K562 (cell line): Measurements from ENCODE around the gene KIFC3. TPM values are rescaled to one million over a fixed set of nuclear protein-coding genes. Genes with fewer than 3 reads are reported as not detected.

Experiments used
- ATAC-seq: fragments of 200-7000 bp; cut with Tn5 transposase; 3 replicates; pipeline ENCODE4 v1.9.1; 2020; ENCODE audit warnings: moderate library complexity
- BruUV-seq: library from RNA; stranded (reverse); fragments of 400-500 nt; replicated peaks from 2 replicates; lab custom pipeline; 2021; lab: Mats Ljungman, UMichigan
- CTCF ChIA-PET: fragments of 300-600 bp; formaldehyde crosslinking; extraction: SDS; loops from one replicate; lab custom pipeline; 2021; ENCODE audit warnings: low intra/inter-chr PET ratio; lab: Yijun Ruan, JAX
- POLR2A ChIA-PET: fragments of 300-600, 350-650 bp; sonication (Branson Sonifier 250); formaldehyde crosslinking; extraction: SDS; loops from one replicate; lab custom pipeline; 2021; ENCODE audit warnings: antibody characterized with exemption, inconsistent platforms; lab: Yijun Ruan, JAX
- DNase-seq, 4 experiments: peaks; one replicate each; pipeline versions ENCODE4 v3.0.0 to v3.0.0-alpha.2; 2011 to 2018; ENCODE audit warnings: low spot score in 3 of 4, mixed read lengths in 3 of 4; ENCODE audit errors: extremely low read depth in 1 of 4
- FAIRE-seq: peaks from 2 replicates; lab custom pipeline; 2011; peaks lifted over from hg19 to GRCh38; lab: Jason Lieb, UNC
- H2AFZ ChIP-seq: 2 replicates; pipeline ENCODE4 v1.6.0; 2011; ENCODE audit warnings: low read depth, low read length, control low read depth, inconsistent platforms
- H3K27ac ChIP-seq: fragments of 200-600 bp; 3 replicates; pipeline ENCODE4 v1.8.0; 2011; ENCODE audit warnings: low read depth, mild to moderate bottlenecking, control low read depth, inconsistent platforms, low read length, moderate library complexity, mixed read lengths; ENCODE audit errors: extremely low read depth
- H3K27me3 ChIP-seq, 2 experiments: fragments of 300-600 bp in 1 of 2; 2 replicates in 1 of 2; 3 replicates in 1 of 2; pipeline versions ENCODE4 v1.6.0 to v1.8.0; 2011; ENCODE audit warnings: inconsistent platforms in 2 of 2, low read length in 2 of 2, mild to moderate bottlenecking in 1 of 2, mixed read lengths in 1 of 2, moderate library complexity in 1 of 2; ENCODE audit not compliant: control insufficient read depth in 2 of 2, insufficient read depth in 2 of 2
- H3K36me3 ChIP-seq: fragments of 300-600 bp; 3 replicates; pipeline ENCODE4 v1.8.0; 2011; ENCODE audit warnings: mild to moderate bottlenecking, low read length, inconsistent platforms; ENCODE audit not compliant: control insufficient read depth, insufficient read depth
- H3K4me1 ChIP-seq, 2 experiments: fragments of 200-600 bp in 1 of 2; replicated peaks in 1 of 2; 2 replicates in 1 of 2; 3 replicates in 1 of 2; pipeline versions ENCODE4 v1.5.1 to v1.8.0; 2011; ENCODE audit warnings: inconsistent platforms in 2 of 2, low read length in 2 of 2, mild to moderate bottlenecking in 1 of 2, mixed read lengths in 1 of 2, moderate library complexity in 1 of 2; ENCODE audit not compliant: control insufficient read depth in 2 of 2, insufficient read depth in 2 of 2
- H3K4me2 ChIP-seq: 2 replicates; pipeline ENCODE4 v1.6.1; 2011; ENCODE audit warnings: low read length, control low read depth, inconsistent platforms, mixed read lengths; ENCODE audit not compliant: insufficient read depth
- H3K4me3 ChIP-seq: fragments of 200-600 bp; sonication (generic), shearing (Covaris generic); 2 replicates; pipeline ENCODE4 v1.5.1; 2016; ENCODE audit warnings: control low read depth, inconsistent platforms
- H3K79me2 ChIP-seq: fragments of 200-600 bp; 3 replicates; pipeline ENCODE4 v1.8.0; 2011; ENCODE audit warnings: low read length, inconsistent platforms; ENCODE audit not compliant: control insufficient read depth, insufficient read depth
- H3K9ac ChIP-seq, 2 experiments: 2 replicates each; pipeline versions ENCODE4 v1.6.0 to v1.6.1; 2011; ENCODE audit warnings: low read depth in 2 of 2, low read length in 2 of 2, control low read depth in 1 of 2, inconsistent platforms in 1 of 2, mild to moderate bottlenecking in 1 of 2, mixed read lengths in 1 of 2; ENCODE audit not compliant: insufficient read depth in 1 of 2
- H3K9me1 ChIP-seq: one replicate; pipeline ENCODE4 v1.6.0; 2011; ENCODE audit warnings: inconsistent platforms, mild to moderate bottlenecking, low read length, moderate library complexity; ENCODE audit not compliant: control insufficient read depth, insufficient read depth
- H3K9me3 ChIP-seq: replicated peaks from 2 replicates; pipeline ENCODE4 v1.5.1; 2011; ENCODE audit warnings: low read depth, low read length, inconsistent platforms; ENCODE audit not compliant: control insufficient read depth, insufficient read depth
- H4K20me1 ChIP-seq: replicated peaks from 2 replicates; pipeline ENCODE4 v1.6.1; 2011; ENCODE audit warnings: low read length, inconsistent platforms, mixed read lengths; ENCODE audit not compliant: control insufficient read depth, insufficient read depth
- HMGN3 ChIP-seq: IDR thresholded peaks from 2 replicates; pipeline ENCODE4 v1.6.1; 2011; ENCODE audit warnings: borderline replicate concordance, low read depth, mild to moderate bottlenecking, mixed read lengths, low read length; ENCODE audit not compliant: insufficient read length; ENCODE audit errors: extremely low read depth
- SREBF2 ChIP-seq: sonication (generic); formaldehyde crosslinking; IDR thresholded peaks from 2 replicates; pipeline ENCODE4 v1.4.0; 2020; ENCODE audit warnings: mild to moderate bottlenecking, missing genetic modification reagents
- WGBS: fragments of 100-300 bp; shearing (Covaris generic); methylation state at CpG from one replicate; pipeline ENCODE4 v1.1.6; 2016; ENCODE audit warnings: low coverage, mixed read lengths; ENCODE audit not compliant: insufficient coverage; ENCODE audit errors: missing lambda C conversion rate; 5-methylcytosine and 5-hydroxymethylcytosine counted together
- in situ Hi-C: fragments of 300-500 bp; cut with MboI; formaldehyde crosslinking; loops from 4 replicates; pipeline ENCODE4 v1.15.0; 2018; ENCODE audit warnings: inconsistent platforms, mixed read lengths
- intact Hi-C: fragments of 100-400 bp; cut with micrococcal nuclease; formaldehyde crosslinking; loops from 2 replicates; pipeline ENCODE4 v1.14.2; 2022
- polyA plus RNA-seq, 8 experiments: library from polyadenylated mRNA; depleted of rRNA in 4 of 8; stranded (reverse) in 5 of 8; unstranded in 3 of 8; fragments of >200 nt; fragmentation: Nextera tagmentation in 2 of 8; fragmentation: Illumina TruSeq in 1 of 8; extraction: Ambion mirVana in 2 of 8; extraction: Trizol in 1 of 8; gene quantifications; 2 replicates each; pipeline versions ENCODE4 v1.2.1 to v1.2.3, GENCODE V29; 2011 to 2014; ENCODE audit warnings: inconsistent platforms in 1 of 8, missing spikeins in 1 of 8
- total RNA-seq, 7 experiments: library from RNA; depleted of rRNA in 6 of 7; stranded (reverse); fragments of >200 nt in 6 of 7; fragmentation: Illumina TruSeq in 2 of 7; extraction: Trizol in 2 of 7; gene quantifications; 2 replicates each; pipeline versions ENCODE4 v1.2.1 to v1.2.3, GENCODE V29; 2011 to 2021; ENCODE audit warnings: low replicate concordance in 1 of 7
- TF ChIP-seq, protein P1 (sequence below): sonication (generic); formaldehyde crosslinking; IDR thresholded peaks from 2 replicates; pipeline ENCODE4 v1.9.0; 2022; ENCODE audit warnings: mild to moderate bottlenecking, missing genetic modification reagents

The KIFC3 gene
- total and polyA plus RNA-seq, 9 of the 15 experiments (the other 6 are each of a cell fraction or from before 2014, with no cell fraction given): 0.23 to 105 (median 26.2) TPM

DNA sequence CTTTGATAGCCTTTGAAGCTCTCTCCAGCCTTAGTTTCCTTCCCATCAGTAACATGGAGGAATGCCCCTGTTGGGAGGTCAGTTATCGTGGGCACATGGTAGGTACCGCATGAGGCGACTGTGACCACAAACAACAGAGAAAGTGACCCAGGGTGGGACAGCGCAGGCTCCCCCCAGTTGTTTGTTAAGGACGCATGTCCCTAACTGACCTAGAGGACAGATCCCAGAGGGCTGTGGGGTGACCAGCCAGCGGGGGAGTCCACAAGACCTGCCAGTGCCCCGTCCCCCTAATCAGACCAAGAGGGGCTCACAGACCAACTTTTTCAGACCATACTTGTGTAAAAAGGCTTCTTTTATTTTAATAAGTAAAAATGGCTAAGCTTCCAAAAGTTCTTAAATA is 44.4 kb downstream of the KIFC3 start:
- TF ChIP-seq, protein P1, sequence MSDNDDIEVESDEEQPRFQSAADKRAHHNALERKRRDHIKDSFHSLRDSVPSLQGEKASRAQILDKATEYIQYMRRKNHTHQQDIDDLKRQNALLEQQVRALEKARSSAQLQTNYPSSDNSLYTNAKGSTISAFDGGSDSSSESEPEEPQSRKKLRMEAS (CRISPR knock-in tag): 0 out of 2 replicates have a peak, but pooled peaks have one; percentile 2
- TF ChIP-seq SREBF2 (CRISPR knock-in tag) (no peak), HMGN3 (no peak)
- Histone ChIP-seq H3K9me3 (no peaks in the 10 kb centered on the region), H3K4me3 (no peak overlapping the region), H3K27ac (no peak overlapping the region), H2AFZ (no peak overlapping the region), H3K9ac (no peak overlapping the region), H3K9me1 (no peaks in the 10 kb centered on the region), H3K36me3 (peaks cover 86% of the 10 kb centered on the region; the same call in 2 of the 3 replicates), H3K79me2 (no peaks in the 10 kb centered on the region), H3K27me3 (no peaks in the 10 kb centered on the region), H3K4me1 (peaks cover 0 to 57% of the 10 kb centered on the region in 2 experiments; a peak in 3 of 5 replicates), H4K20me1 (peaks cover 4% of the 10 kb centered on the region), H3K4me2 (no peak overlapping the region)
- FAIRE-seq: no peak
- intact Hi-C loops (loop anchor here (1.0 to 2.0 kb wide), 2 partner anchors 105 to 243 kb away; partner anchors contain the start of genes USB1 and ZNF319), in situ Hi-C loops (loop anchor here (10.0 kb wide), 1 partner anchor 247 kb away; the partner anchor contains the start of genes USB1 and ZNF319)
- CTCF ChIA-PET: interaction anchor here (0.6 to 1.7 kb wide), 6 partner anchors 105 to 243 kb away, joined by 3 to 7 read pairs (median 4); partner anchors contain the start of genes USB1 and ZNF319
- POLR2A ChIA-PET: interaction anchor here (0.6 kb wide), 2 partner anchors 195 to 340 kb away, joined by 3 read pairs; no protein-coding TSS in a partner anchor
- ATAC-seq: no peak
- no TSS peak for BruUV-seq
- 92% methylated on average over 5 of the region's 7 CpGs for WGBS
- no peak for DNase-seq
